NCI-H1436 (cell line): Measurements from ENCODE around the gene SNX22.

Source experiments
- DNase-seq: peaks from one replicate; lab custom pipeline; 2025; lab: John Stamatoyannopoulos, UW

The SNX22 gene

GRCh38 chr15:64134345-64134829, 17.1 kb upstream of the SNX22 start:
- no peak for DNase-seq

DNA sequence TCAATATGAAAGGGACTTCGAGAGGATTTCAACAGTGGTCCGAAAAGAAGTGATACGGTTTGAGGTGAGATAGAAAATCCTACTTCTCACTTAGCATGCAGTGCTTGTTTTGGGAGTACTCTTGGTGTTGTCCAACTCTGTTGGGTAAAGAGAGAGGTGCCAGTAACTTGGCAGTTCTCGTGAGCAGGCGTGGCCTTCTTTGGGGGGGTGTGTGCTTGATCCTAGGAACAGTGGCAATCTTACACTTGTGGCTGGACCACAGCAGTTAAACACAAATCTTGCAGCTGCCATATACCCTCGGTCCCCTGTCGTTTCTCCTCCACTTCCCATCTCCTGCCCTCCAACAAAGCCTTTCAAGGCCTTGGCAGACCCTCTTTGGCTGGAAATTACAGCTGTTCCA, 15.2 kb upstream of the SNX22 start:
- no peak for DNase-seq

- no peak for DNase-seq
These were observed 14.2 kb upstream of the SNX22 start for GRCh38 chr15:64137226-64137833.

- no peak for DNase-seq
These were observed 13.1 kb upstream of the SNX22 start for GRCh38 chr15:64138331-64138941.

DNA sequence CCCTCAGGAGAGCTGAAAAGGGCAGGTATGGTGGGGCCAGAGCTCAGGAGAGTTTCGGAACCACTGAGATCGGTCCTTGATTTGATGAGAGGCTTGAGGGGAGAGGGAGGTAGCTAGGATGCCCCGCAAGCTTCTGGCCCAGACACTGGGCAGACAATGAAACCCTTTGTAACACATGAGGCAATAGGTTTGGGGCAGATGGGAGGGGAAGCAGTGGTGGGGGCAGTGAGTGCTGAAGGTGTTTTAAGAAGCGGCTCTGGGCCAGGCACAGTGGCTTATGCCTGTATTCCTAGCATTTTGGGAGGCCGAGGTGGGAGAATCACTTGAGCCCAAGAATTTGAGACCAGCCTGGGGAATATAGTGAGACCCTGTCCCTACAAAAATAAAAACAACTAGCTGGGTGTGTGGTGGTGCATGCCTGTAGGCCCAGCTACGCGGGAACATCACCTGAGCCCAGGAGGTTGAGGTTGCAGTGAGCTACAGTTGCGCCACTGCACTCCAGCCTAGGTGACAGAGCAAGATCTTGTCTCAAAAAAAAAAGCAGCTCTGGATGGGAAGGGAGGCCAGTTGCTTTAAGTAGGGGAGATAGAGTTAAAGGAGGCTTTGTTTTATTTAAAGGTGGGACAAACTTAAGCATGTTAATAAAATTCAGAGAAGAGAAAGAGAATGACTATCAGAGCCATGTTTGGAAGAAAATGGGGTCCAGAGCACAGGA, 9.6 kb upstream of the SNX22 start:
- no peak for DNase-seq

DNA sequence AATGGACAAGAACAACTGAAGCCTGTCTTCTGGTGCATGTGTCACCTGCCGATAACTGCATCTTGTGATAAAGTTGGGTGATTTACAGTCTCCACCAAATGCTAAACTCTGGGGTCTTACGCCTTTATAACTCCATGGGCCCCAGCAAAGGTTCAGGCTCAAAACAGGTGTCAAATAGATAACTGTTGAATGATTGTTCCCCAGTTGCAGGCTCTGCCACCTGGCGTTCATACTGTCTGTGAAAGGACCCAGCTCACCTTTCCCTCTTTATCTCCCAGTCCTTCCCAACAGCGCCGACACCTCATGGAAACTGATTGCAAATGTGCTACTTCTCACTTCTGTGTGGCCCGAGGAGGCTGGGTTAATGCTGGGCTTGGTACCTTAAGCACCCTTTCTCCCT, 8.3 kb upstream of the SNX22 start:
- DNase-seq: no peak

DNA sequence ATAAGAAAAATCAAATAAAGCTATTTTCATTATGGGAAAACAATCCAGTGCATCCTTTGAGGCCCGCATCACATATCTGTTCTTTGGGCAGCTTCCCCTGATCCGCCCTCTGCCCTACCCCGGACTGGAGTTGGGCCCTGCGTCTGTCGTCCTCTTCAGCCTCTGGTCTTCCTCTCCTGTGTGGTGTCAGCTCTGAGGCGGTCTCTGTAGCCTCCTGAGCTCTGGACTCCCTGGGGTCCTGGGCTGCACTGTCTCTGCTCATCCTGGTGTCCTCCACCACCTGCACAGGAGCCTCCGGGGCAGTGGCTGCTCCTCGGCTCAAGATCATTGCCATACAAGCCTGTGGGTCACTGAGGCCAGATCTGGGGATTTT, 7.4 kb upstream of the SNX22 start:
- DNase-seq: no peak

DNA sequence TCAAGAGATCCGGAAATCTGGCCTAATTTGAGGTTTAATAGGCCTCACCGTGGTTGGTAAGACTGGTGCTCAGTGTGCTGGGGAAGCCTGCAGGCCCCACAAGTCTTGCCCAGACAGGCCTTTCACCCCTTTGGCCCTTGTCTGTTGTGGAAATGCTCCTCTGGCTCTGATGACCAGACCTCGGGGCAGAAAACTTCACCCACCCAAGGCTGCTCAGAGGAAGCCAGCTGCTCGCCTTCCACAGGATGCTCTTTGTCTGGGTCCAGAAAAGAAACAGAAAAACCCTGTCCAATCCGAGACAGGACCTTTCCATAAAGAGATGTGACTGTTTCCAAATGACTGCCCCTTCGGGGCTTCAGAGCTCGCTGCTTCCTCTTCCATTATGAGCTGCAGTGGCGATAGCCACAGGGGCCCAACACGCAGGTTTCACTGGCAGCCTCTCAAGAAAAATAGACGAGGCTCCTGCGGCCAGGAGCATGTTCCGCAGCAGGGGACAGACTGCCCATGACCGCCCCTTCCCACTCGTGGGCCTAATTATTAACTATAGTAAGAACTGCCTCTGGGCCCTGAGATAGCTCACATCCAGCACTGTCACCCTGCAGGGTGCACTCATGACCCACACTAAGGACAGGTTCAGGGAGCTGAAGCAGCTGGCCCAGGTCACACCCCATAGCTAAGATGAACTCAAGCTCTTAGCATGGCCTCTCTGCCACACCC, 6.8 kb upstream of the SNX22 start:
- DNase-seq: no peak

- no peak for DNase-seq
These were observed 5.5 kb upstream of the SNX22 start for GRCh38 chr15:64146041-64146440.

DNA sequence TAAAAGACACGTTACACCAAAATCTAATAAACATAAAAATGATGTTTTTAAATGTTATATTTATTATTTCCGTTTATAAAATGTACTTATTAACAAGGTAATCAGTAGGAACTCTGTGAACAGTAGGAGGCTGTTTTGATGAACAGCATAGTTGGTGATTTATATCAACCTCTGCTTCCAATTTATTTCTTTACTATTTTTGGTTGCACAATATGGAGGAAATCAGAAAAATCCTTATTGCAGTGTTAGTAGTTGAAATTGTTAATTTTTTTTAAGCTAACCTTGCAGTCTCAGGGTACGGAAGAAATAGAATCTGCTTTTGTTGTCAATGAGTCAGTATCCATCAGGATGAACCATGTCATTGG, 5.0 kb upstream of the SNX22 start:
- DNase-seq: no peak

GRCh38 chr15:64146885-64147681, 4.4 kb upstream of the SNX22 start:
- no peak for DNase-seq

DNA sequence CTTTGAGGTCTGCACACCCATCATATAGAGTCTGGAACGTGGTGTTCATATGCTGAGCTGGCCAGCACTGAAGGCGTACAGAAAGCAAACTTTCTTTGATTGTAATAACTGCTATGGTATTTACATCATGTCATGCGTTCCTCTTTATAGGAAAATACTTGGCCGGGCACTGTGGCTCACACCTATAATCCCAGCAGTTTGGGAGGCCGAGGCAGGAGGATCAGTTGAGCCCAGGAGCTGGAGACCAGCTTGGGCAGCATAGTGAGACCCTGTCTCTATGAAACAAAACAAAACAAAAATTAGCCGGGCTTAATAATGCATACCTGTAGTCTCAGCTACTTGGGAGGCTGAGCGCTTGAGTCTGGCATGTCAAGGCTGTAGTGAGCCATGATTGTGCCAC, 3.4 kb upstream of the SNX22 start:
- no peak for DNase-seq

GRCh38 chr15:64148581-64148980, 3.0 kb upstream of the SNX22 start:
- no peak for DNase-seq

DNA sequence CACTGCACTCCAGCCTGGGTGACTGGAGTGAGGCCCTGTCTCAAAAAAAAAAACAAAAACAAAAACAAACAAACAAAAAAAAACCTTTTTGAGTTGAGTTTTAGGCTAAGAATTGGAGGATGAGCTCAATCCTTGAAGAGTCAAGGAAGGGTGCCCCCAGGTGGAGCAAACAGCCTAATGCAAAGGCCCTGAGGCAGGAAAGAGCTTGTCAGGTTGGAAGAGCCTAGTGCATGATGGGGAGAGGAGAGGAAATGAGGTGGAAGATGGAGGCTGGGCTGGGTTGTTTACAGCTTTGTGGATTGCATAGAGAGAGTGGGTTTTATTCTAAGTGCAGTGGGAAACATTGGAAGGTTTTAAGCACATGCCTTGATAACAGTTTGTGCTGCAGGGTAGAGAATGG, 2.1 kb upstream of the SNX22 start:
- peak; percentile 5 for DNase-seq

GRCh38 chr15:64149893-64150578, 1.5 kb upstream of the SNX22 start:
- DNase-seq: no peak

DNA sequence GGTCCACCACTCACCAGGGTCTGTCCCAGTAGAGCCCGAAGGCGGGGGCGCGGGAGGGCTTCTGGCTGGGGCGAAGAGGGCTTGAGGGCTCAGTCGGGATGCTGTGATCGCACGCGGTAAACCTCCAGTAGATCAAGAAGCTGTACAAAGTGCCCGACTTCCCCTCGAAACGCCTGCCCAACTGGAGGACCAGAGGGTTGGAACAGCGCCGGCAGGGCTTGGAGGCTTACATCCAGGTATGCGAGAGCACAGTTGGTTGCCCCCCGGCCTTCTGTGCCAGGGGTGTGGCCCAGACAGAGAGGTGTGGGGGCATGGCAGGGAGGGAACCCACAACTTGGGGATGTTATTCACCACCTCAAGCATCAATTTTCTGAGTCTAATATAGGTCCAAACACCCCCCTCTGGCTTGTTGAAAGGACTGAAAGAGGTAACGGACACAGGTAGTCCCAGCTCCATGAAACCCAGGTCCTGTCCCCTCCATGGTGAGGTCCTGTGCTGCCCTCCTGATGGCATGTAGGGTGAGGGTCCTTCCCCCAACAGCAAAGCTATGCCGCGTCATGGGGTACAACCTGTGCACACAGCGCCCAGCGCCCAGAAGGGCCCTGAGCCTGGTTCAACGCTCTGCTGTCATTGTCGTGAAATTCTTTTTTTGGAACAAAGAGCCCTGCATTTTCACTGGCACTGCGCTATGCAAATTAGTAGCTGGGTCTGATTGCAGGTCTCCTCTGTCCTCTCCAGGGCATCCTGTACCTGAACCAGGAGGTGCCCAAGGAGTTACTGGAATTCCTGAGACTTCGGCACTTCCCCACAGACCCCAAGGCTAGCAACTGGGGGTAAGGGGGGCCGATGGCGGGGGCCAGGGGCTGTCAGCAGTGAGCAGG, 1.2 kb downstream of the SNX22 start:
- no peak for DNase-seq

GRCh38 chr15:64153480-64154367, 2.2 kb downstream of the SNX22 start:
- peak; percentile 90 for DNase-seq

DNA sequence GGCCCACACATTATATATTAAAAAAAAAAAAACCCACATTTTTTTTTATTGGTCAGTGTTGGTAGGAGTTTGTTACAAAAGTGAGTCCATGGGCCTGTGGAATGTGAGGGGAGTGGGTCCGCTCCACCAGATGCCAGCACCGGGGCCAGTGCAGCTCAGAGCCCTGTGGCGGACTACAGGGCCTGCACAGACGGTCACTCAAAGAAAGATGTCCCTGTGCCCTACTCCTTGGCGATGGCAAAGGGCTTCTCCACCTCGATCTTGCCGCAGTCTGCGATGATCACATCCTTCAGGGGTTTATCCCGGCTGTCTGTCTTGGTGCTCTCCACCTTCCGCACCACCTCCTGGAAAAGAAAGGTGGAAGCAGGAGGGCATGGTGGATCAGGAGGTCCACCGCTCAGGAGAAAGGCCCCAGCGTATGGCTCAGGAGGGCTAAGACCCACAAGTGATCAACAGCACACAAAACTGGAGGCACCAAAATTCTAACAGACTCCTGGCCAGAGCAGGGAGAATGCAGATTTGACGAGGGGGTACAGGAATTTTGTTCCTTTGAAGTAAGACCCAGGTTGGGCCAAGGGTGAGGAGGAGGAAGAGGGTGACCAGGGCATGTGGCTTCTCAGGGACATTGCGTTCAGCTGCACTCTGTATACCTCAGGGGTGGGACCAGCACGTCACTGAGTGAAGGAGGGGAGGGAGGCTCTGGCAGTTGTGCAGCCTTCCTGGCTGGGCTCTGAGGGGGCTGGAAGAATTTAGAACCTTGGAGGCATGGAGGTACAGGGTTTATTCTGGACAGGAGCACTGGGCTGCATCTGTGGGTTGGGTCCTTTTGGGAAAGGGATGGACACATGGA, 4.5 kb downstream of the SNX22 start:
- DNase-seq: no peak
